K562 (cell line): Measurements from ENCODE around the gene RUVBL1. TPM values are rescaled to one million over a fixed set of nuclear protein-coding genes. Genes with fewer than 3 reads are reported as not detected.

ENCODE experiments used
- BRF1 ChIP-seq: IDR thresholded peaks from 3 replicates; pipeline ENCODE4 v1.6.1; 2011; ENCODE audit warnings: borderline replicate concordance, mild to moderate bottlenecking; ENCODE audit not compliant: insufficient read length; ENCODE audit errors: extremely low read depth
- CHCHD3 ChIP-seq: fragments of 250-450 bp; sonication (Bioruptor Pico); IDR thresholded peaks from 2 replicates; pipeline ENCODE4 v2.1.2; 2022; ENCODE audit warnings: mild to moderate bottlenecking
- FOS ChIP-seq: IDR thresholded peaks from 3 replicates; pipeline ENCODE4 v1.6.1; 2011; ENCODE audit not compliant: insufficient read length; ENCODE audit errors: extremely low read depth
- GTF2E2 ChIP-seq: fragments of 200-800 bp; sonication (Bioruptor generic); IDR thresholded peaks from 2 replicates; pipeline ENCODE4 v1.6.1; 2016; ENCODE audit warnings: missing genetic modification characterization, missing compliant biosample characterization
- GTF2F1 ChIP-seq: IDR thresholded peaks from 2 replicates; pipeline ENCODE4 v1.6.1; 2011; ENCODE audit warnings: low read depth, low read length, improper control_type of control experiment
- HMGN3 ChIP-seq: IDR thresholded peaks from 2 replicates; pipeline ENCODE4 v1.6.1; 2011; ENCODE audit warnings: borderline replicate concordance, low read depth, mild to moderate bottlenecking, mixed read lengths, low read length; ENCODE audit not compliant: insufficient read length; ENCODE audit errors: extremely low read depth
- IFI16 ChIP-seq: fragments of 250-450 bp; sonication (Bioruptor Pico); IDR thresholded peaks from 2 replicates; pipeline ENCODE4 v2.1.2; 2022; ENCODE audit warnings: mild to moderate bottlenecking, inconsistent platforms
- KAT7 ChIP-seq: sonication (generic); formaldehyde crosslinking; IDR thresholded peaks from 2 replicates; pipeline ENCODE4 v1.8.0; 2022; ENCODE audit warnings: missing genetic modification reagents, mild to moderate bottlenecking, borderline replicate concordance
- KLF13 ChIP-seq: fragments of 450-650 bp; IDR thresholded peaks from 2 replicates; pipeline ENCODE4 v1.6.1; 2016; ENCODE audit warnings: missing genetic modification characterization, low read depth, mild to moderate bottlenecking, missing compliant biosample characterization, moderate library complexity, borderline replicate concordance
- LARP7 ChIP-seq: fragments of 450-650 bp; IDR thresholded peaks from 2 replicates; pipeline ENCODE4 v1.6.1; 2016
- MXI1 ChIP-seq: IDR thresholded peaks from 2 replicates; pipeline ENCODE4 v1.6.1; 2011; ENCODE audit warnings: low read depth, mild to moderate bottlenecking, improper control_type of control experiment, low read length
- NBN ChIP-seq: fragments of 450-650 bp; IDR thresholded peaks from 2 replicates; pipeline ENCODE4 v1.6.1; 2016; ENCODE audit warnings: low read depth, mild to moderate bottlenecking
- NCOA1 ChIP-seq: fragments of 450-650 bp; IDR thresholded peaks from 2 replicates; pipeline ENCODE4 v1.6.1; 2016; ENCODE audit warnings: low read depth
- NR2C2 ChIP-seq, 2 experiments: fragments of 200-800 bp in 1 of 2; sonication (Bioruptor generic) in 1 of 2; sonication (generic) in 1 of 2; formaldehyde crosslinking in 1 of 2; IDR thresholded peaks; 2 replicates each; pipeline versions ENCODE4 v1.6.1 to v1.8.0; 2016 to 2022; ENCODE audit warnings: mild to moderate bottlenecking in 1 of 2, missing compliant biosample characterization in 1 of 2, missing genetic modification characterization in 1 of 2, missing genetic modification reagents in 1 of 2
- PHF20 ChIP-seq: fragments of 450-650 bp; IDR thresholded peaks from 2 replicates; pipeline ENCODE4 v1.6.1; 2018; ENCODE audit not compliant: partially characterized antibody
- PHTF2 ChIP-seq: fragments of 250-450 bp; sonication (Bioruptor Pico); IDR thresholded peaks from 2 replicates; pipeline ENCODE4 v1.5.0; 2021; ENCODE audit warnings: mild to moderate bottlenecking
- SIN3A ChIP-seq, 2 experiments: fragments of 150-350 bp in 1 of 2; IDR thresholded peaks; 2 replicates each; pipeline ENCODE4 v1.6.1; 2011 to 2016; ENCODE audit warnings: borderline replicate concordance in 2 of 2, low read depth in 2 of 2, low read length in 2 of 2, mild to moderate bottlenecking in 2 of 2, moderate library complexity in 2 of 2; ENCODE audit not compliant: control insufficient read depth in 1 of 2
- TEAD4 ChIP-seq, 2 experiments: sonication (generic) in 1 of 2; formaldehyde crosslinking in 1 of 2; IDR thresholded peaks; 2 replicates each; pipeline versions ENCODE4 v1.6.1 to v1.8.0; 2012 to 2022; ENCODE audit warnings: borderline replicate concordance in 1 of 2, inconsistent platforms in 1 of 2, low read length in 1 of 2, mild to moderate bottlenecking in 1 of 2, missing genetic modification reagents in 1 of 2
- THRAP3 ChIP-seq: fragments of 450-650 bp; IDR thresholded peaks from 2 replicates; pipeline ENCODE4 v1.6.1; 2016; ENCODE audit warnings: mild to moderate bottlenecking, inconsistent platforms, borderline replicate concordance
- TRIM24 ChIP-seq, 2 experiments: fragments of 450-650 bp; IDR thresholded peaks; 2 replicates each; pipeline ENCODE4 v1.6.1; 2016
- YY1 ChIP-seq, 3 experiments: IDR thresholded peaks; 2 replicates each; pipeline ENCODE4 v1.6.1; 2011; ENCODE audit warnings: low read length in 2 of 3, mild to moderate bottlenecking in 2 of 3, moderate library complexity in 2 of 3, borderline replicate concordance in 1 of 3, control low read depth in 1 of 3, low read depth in 1 of 3; ENCODE audit not compliant: insufficient read depth in 3 of 3, insufficient replicate concordance in 2 of 3, control insufficient read depth in 1 of 3, insufficient read length in 1 of 3; ENCODE audit errors: extremely low read depth in 1 of 3
- ZNF282 ChIP-seq: sonication (generic); formaldehyde crosslinking; IDR thresholded peaks from 2 replicates; pipeline ENCODE4 v1.8.1; 2023; ENCODE audit warnings: missing genetic modification reagents
- ZNF57 ChIP-seq: fragments of 450-650 bp; formaldehyde crosslinking; IDR thresholded peaks from 2 replicates; pipeline ENCODE4 v1.4.0; 2020; ENCODE audit warnings: mild to moderate bottlenecking, moderate library complexity
- ZNF644 ChIP-seq: fragments of 200-800 bp; sonication (Bioruptor generic); IDR thresholded peaks from 2 replicates; pipeline ENCODE4 v1.6.1; 2016; ENCODE audit warnings: low read depth, missing genetic modification characterization, missing compliant biosample characterization
- ZNF766 ChIP-seq: fragments of 200-800 bp; sonication (Bioruptor generic); conservative IDR thresholded peaks from 2 replicates; pipeline ENCODE4 v1.6.1; 2016; ENCODE audit warnings: missing genetic modification characterization, missing compliant biosample characterization
- polyA plus RNA-seq, 8 experiments: library from polyadenylated mRNA; depleted of rRNA in 4 of 8; stranded (reverse) in 5 of 8; unstranded in 3 of 8; fragments of >200 nt; fragmentation: Nextera tagmentation in 2 of 8; fragmentation: Illumina TruSeq in 1 of 8; extraction: Ambion mirVana in 2 of 8; extraction: Trizol in 1 of 8; gene quantifications; 2 replicates each; pipeline versions ENCODE4 v1.2.1 to v1.2.3, GENCODE V29; 2011 to 2014; ENCODE audit warnings: inconsistent platforms in 1 of 8, missing spikeins in 1 of 8
- total RNA-seq, 7 experiments: library from RNA; depleted of rRNA in 6 of 7; stranded (reverse); fragments of >200 nt in 6 of 7; fragmentation: Illumina TruSeq in 2 of 7; extraction: Trizol in 2 of 7; gene quantifications; 2 replicates each; pipeline versions ENCODE4 v1.2.1 to v1.2.3, GENCODE V29; 2011 to 2021; ENCODE audit warnings: low replicate concordance in 1 of 7
- TF ChIP-seq, protein P1 (sequence below): fragments of 250-450 bp; sonication (Bioruptor Pico); IDR thresholded peaks from 2 replicates; pipeline ENCODE4 v1.9.0; 2021; ENCODE audit warnings: mild to moderate bottlenecking, inconsistent platforms

The RUVBL1 gene
- total and polyA plus RNA-seq, 9 of the 15 experiments (the other 6 are each of a cell fraction or from before 2014, with no cell fraction given), result 20.7 to 147 (median 113) TPM

DNA sequence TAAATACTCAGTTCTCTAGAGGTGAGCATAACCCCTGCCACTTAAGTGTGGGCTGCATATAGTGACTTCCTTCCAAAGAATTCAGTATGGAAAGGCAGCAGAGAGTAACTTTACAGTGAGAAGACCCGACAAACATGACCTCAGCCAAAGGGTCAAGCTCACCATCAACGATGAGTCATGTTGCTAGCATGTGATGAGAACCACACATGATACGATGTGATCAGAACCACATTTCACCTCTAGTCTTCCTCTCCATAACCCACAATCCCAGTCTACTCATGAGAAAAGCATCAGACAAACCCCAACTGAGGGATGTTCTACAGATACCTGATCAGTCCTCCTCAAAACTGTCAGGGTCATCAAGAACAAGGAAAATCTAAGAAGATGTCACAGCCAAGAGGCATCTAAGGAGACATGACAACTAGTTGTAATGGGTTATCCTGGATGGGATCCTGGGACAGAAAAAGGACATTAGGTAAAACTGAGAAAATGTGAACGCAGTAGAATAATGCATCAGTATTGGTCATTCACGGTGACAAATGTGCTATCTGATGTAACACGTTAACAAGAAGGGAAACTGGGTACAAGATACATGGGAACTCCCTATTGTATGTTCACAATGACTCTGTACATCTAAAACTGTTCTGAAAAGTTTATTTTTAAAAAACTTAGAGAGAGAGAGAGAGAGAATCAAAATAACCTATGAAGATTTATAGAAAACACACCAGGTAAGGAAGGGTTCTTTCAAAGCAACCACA is 43.1 kb downstream of the RUVBL1 start (continued):
- TF ChIP-seq ZNF644 (tag), result 0 out of 2 replicates have a peak, but pooled peaks have one; percentile 11
- TF ChIP-seq NBN, result no peak
- no peak for TF ChIP-seq SIN3A (IDR thresholded peaks at IDR 0.05; ENCODE audit: borderline replicate concordance in 2 of 2, control insufficient read depth in 1 of 2, low read depth in 2 of 2, low read length in 2 of 2)
- no peak for TF ChIP-seq CHCHD3 (CRISPR knock-in tag)
- TF ChIP-seq KAT7 (CRISPR knock-in tag), result 0 out of 2 replicates have a peak, but pooled peaks have one; percentile 13
- no peak for TF ChIP-seq ZNF57 (CRISPR knock-in tag)
- TF ChIP-seq PHF20, result no peak
- TF ChIP-seq FOS, result no peak
- TF ChIP-seq, protein P1, sequence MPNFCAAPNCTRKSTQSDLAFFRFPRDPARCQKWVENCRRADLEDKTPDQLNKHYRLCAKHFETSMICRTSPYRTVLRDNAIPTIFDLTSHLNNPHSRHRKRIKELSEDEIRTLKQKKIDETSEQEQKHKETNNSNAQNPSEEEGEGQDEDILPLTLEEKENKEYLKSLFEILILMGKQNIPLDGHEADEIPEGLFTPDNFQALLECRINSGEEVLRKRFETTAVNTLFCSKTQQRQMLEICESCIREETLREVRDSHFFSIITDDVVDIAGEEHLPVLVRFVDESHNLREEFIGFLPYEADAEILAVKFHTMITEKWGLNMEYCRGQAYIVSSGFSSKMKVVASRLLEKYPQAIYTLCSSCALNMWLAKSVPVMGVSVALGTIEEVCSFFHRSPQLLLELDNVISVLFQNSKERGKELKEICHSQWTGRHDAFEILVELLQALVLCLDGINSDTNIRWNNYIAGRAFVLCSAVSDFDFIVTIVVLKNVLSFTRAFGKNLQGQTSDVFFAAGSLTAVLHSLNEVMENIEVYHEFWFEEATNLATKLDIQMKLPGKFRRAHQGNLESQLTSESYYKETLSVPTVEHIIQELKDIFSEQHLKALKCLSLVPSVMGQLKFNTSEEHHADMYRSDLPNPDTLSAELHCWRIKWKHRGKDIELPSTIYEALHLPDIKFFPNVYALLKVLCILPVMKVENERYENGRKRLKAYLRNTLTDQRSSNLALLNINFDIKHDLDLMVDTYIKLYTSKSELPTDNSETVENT (CRISPR knock-in tag), result no peak
- TF ChIP-seq PHTF2, result no peak
- TF ChIP-seq HMGN3, result no peak
- TF ChIP-seq ZNF766, result 0 out of 2 replicates have a peak, but pooled peaks have one; percentile 29
- peak; percentile 43; the same call in 1 of the 2 replicates for TF ChIP-seq TEAD4 (IDR thresholded peaks at IDR 0.05; ENCODE audit: low read length)
- TF ChIP-seq TEAD4 (CRISPR knock-in tag; IDR thresholded peaks at IDR 0.05; ENCODE audit: borderline replicate concordance), result no peak
- TF ChIP-seq IFI16 (CRISPR knock-in tag), result no peak
- no peak for TF ChIP-seq KLF13
- TF ChIP-seq GTF2E2, result no peak; the same call in 1 of the 2 replicates
- TF ChIP-seq NCOA1, result 0 out of 2 replicates have a peak, but pooled peaks have one; percentile 16
- no peak for TF ChIP-seq MXI1
- no peak for TF ChIP-seq THRAP3
- peak in 1 of 2 experiments; percentile 34; a peak in 1 of 4 replicates for TF ChIP-seq TRIM24 (IDR thresholded peaks at IDR 0.05)
- TF ChIP-seq BRF1, result no peak
- TF ChIP-seq YY1 (IDR thresholded peaks at IDR 0.05; ENCODE audit: borderline replicate concordance in 1 of 3, control insufficient read depth in 1 of 3, extremely low read depth in 1 of 3, insufficient read depth in 3 of 3, insufficient read length in 1 of 3, insufficient replicate concordance in 2 of 3, low read depth in 1 of 3, low read length in 2 of 3), result no peak
- no peak for TF ChIP-seq ZNF282 (CRISPR knock-in tag)
- TF ChIP-seq GTF2F1, result no peak
- TF ChIP-seq NR2C2 (CRISPR knock-in tag; IDR thresholded peaks at IDR 0.05), result peak; percentile 69
- TF ChIP-seq NR2C2 (tag; IDR thresholded peaks at IDR 0.05), result peak; percentile 90
- TF ChIP-seq LARP7, result no peak
